Activated naive CD4-positive, alpha-beta T cell treated with anti-CD3 and anti-CD28 coated beads for 36 hours (primary cell): ENCODE results near the gene ATG4A. TPM values are rescaled to one million over a fixed set of nuclear protein-coding genes. Genes with fewer than 3 reads are reported as not detected.
A peak's percentile ranks its signal among the peaks of the same experiment; 100 is the strongest.

ENCODE experiments used
- CTCF ChIA-PET: fragments of 350-600 bp; sonication (Branson Sonifier 250); formaldehyde crosslinking; loops from one replicate; lab custom pipeline; 2021; ENCODE audit warnings: antibody characterized with exemption; lab: Charles Lee
- DNase-seq: peaks from one replicate; pipeline ENCODE4 v3.0.0-alpha.2; 2020
- H3K27ac Mint-ChIP-seq: one replicate; pipeline ENCODE4 v1.8.0; 2021; ENCODE audit warnings: mild to moderate bottlenecking, mixed read lengths
- H3K27me3 Mint-ChIP-seq: one replicate; pipeline ENCODE4 v1.8.0; 2021; ENCODE audit warnings: low read depth, mixed read lengths
- H3K36me3 Mint-ChIP-seq: one replicate; pipeline ENCODE4 v1.8.0; 2021; ENCODE audit warnings: low read depth, mixed read lengths
- H3K4me1 Mint-ChIP-seq: one replicate; pipeline ENCODE4 v1.8.0; 2021; ENCODE audit warnings: low read depth, mixed read lengths
- H3K4me3 Mint-ChIP-seq: one replicate; pipeline ENCODE4 v1.8.0; 2021; ENCODE audit warnings: mild to moderate bottlenecking, moderate library complexity, mixed read lengths
- H3K9me3 Mint-ChIP-seq: one replicate; pipeline ENCODE4 v1.8.0; 2021; ENCODE audit warnings: mixed read lengths
- intact Hi-C: fragments of 100-400 bp; cut with micrococcal nuclease; formaldehyde crosslinking; loops from one replicate; pipeline ENCODE4 v1.15.1; 2023
- total RNA-seq, 2 experiments: library from RNA; stranded (reverse); gene quantifications; one replicate each; pipeline ENCODE4 v1.2.3, GENCODE V29; 2021

ATG4A gene
- total RNA-seq, 2 experiments from 2014 or later, result 8.2 to 8.6 TPM

DNA sequence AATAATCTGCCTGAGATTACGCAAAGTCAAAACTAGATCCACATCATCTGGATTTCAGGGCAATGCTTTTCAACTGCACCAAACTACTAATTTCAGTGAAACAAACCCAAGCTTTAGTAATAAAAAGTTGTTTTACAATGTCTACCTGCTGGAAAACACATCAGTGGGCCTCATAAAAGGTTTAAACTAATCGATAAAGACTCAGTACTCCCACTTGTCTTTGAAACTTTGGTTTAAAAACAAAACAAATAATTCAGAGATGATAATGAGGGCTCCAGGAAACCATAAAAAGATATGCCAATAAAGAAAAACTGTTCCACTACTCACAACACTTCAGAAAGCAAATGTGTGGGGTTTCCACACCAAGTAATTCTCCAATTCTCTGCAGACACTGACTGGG is 10.5 kb upstream of the ATG4A start:
- no peaks in the 10 kb centered on the region for H3K9me3 Mint-ChIP-seq
- intact Hi-C loops, result no loop called here
- H3K27ac Mint-ChIP-seq, result no peak overlapping the region
- no peaks in the 10 kb centered on the region for H3K4me1 Mint-ChIP-seq
- H3K4me3 Mint-ChIP-seq, result no peak overlapping the region
- DNase-seq, result no peak
- CTCF ChIA-PET, result no interaction called here
- no peaks in the 10 kb centered on the region for H3K27me3 Mint-ChIP-seq
- peaks cover 6% of the 10 kb centered on the region for H3K36me3 Mint-ChIP-seq

DNA sequence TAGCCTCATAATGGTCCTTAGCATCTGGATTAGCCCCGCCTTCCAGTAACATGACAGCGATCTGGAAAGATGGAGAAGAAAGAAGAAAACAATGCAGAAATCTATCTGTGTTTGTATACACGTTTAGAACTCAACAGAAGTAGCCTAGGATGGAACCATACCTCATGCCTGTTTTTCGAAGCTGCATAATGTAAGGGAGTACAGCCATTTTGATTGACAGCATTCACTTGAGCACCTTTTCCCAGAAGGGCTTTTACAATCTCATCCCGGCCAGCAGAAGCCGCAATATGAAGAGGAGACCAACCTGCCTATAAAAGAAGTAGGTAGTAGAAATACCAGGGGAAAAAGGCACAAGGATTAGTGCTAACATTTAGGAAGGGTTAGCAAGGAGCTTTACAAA is 3.8 kb upstream of the ATG4A start:
- CTCF ChIA-PET, result no interaction called here

DNA sequence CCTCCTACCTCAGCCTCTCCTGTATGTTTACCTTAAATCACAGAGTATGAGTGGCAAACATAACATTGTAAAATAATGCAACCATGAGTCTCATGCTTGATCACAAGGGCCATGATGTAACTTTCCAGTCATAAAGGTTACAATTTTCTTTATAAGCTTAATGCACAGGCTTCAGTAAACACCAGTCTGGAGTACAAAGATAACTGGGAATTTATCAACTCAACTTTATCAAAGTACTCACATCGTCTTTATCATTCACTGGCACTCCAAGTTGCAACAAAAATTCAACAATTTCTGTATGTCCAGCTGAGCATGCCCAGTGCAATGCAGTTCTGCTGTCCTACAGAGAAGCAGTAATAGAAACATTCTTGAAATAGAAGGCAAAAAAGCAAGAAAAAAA is 3.1 kb upstream of the ATG4A start:
- Mint-ChIP-seq H3K27me3 (no peaks in the 10 kb centered on the region), H3K36me3 (peaks cover 6% of the 10 kb centered on the region), H3K4me3 (no peak overlapping the region), H3K9me3 (no peaks in the 10 kb centered on the region), H3K27ac (no peak overlapping the region), H3K4me1 (peaks cover 15% of the 10 kb centered on the region)
- DNase-seq, result no peak
- intact Hi-C loops, result no loop called here
- CTCF ChIA-PET, result no interaction called here

More for the DNA sequence above, 3.8 kb upstream of the ATG4A start:
- Mint-ChIP-seq H3K4me3 (no peak overlapping the region), H3K4me1 (peaks cover 9% of the 10 kb centered on the region), H3K27ac (peak overlapping the region; percentile 56), H3K9me3 (no peaks in the 10 kb centered on the region), H3K27me3 (no peaks in the 10 kb centered on the region), H3K36me3 (peaks cover 6% of the 10 kb centered on the region)
- intact Hi-C loops, result no loop called here
- no peak for DNase-seq

DNA sequence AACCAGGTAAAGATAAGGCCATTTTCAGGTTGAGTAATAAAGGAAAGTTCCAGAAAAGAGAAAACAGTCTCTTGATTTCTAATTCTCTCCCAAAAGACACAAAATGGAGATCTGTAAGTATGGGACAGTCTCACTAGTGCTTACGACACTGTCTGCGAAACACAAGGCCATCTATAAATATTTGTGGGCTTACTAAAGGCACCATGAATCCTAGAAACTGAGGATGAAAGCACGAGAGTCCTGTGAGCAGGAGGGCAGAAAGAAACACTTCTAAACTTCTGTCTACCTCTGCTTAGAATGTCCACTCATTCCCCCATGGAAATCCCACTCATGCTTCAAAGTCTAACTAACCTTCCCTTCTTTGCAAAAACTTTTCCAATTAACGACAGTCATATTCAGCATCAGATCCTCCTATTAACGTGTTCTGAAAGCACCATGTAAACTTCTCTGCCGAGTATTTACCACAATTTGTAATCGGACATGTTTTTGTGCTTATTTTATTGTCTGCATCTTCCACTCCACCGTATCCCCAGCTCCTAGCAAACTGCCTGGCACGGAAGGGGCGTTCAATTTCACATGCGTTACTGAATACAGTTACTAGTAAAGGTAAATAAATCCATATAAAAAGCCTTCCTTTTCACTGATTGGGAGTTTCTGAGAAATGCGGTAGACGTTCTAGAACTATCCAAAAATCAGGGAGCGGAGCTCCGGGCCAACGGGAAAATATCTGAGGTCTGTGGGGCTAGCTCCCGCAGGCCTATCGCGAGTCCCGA is 901 bp upstream of the ATG4A start:
- no peak overlapping the region for H3K27ac Mint-ChIP-seq
- H3K27me3 Mint-ChIP-seq, result no peaks in the 10 kb centered on the region
- intact Hi-C loops, result loop anchor here (1.0 to 5.0 kb wide), 11 partner anchors 18 to 1752 kb away; partner anchors contain the start of genes ACSL4, MID2, PRPS1 and RADX
- no peak overlapping the region for H3K4me3 Mint-ChIP-seq
- no peaks in the 10 kb centered on the region for H3K9me3 Mint-ChIP-seq
- no peak for DNase-seq
- H3K4me1 Mint-ChIP-seq, result peaks cover 19% of the 10 kb centered on the region
- CTCF ChIA-PET, result interaction anchor here (1.1 kb wide), 1 partner anchor 8 kb away, joined by 3 read pairs; no protein-coding TSS in a partner anchor
- peaks cover 2% of the 10 kb centered on the region for H3K36me3 Mint-ChIP-seq

DNA sequence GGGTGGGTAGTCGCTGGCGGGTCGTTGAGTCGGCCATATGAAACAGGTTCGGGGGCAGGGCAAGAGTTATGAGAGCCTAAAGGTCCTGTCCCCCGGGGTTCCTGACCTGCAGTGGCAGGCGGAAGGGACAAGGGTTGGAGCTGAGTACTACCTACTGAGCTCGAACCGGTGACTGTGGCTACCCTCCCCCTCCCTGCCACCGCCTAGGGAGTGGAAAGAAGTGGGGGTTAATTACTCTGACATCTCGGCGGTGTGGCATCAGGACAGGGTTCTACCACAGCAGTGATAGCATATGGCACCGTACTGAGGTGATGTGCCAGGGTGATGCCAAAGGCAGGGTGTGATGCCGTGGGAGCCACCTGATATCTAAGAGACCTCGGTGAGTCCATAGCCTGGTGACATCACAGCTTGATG is 307 bp downstream of the ATG4A start:
- Mint-ChIP-seq H3K36me3 (peaks cover 2% of the 10 kb centered on the region), H3K4me1 (peaks cover 19% of the 10 kb centered on the region), H3K4me3 (no peak overlapping the region), H3K27ac (no peak overlapping the region), H3K27me3 (no peaks in the 10 kb centered on the region), H3K9me3 (no peaks in the 10 kb centered on the region)
- CTCF ChIA-PET, result interaction anchor here (0.6 to 1.1 kb wide), 2 partner anchors 10 to 1968 kb away, joined by 3 read pairs; no protein-coding TSS in a partner anchor
- DNase-seq, result peak; percentile 38
- intact Hi-C loops, result loop anchor here (1.0 to 5.0 kb wide), 11 partner anchors 20 to 1750 kb away; partner anchors contain the start of genes ACSL4, MID2, PRPS1 and RADX

DNA sequence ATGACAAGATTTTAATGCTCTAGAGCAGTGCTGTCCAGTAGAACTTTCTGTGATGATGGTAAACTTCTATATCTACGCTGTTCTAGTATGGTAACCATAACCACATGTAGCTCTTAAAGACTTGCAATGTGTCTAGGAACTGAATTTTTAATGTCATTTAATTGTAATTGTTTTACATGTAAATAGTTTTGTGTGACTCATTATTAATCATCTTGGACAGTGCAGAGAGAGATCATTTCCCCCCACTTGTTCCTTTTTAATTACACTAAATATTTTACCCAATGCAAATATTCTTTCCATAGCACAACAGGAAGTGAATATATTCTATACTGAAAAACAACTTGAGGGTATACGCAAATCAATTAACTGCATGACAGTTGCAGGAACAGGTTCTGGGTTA is 5.8 kb downstream of the ATG4A start:
- intact Hi-C loops, result no loop called here
- no peak overlapping the region for H3K4me3 Mint-ChIP-seq
- H3K36me3 Mint-ChIP-seq, result no peaks in the 10 kb centered on the region
- H3K9me3 Mint-ChIP-seq, result no peaks in the 10 kb centered on the region
- no peak for DNase-seq
- no peak overlapping the region for H3K27ac Mint-ChIP-seq
- peaks cover 13% of the 10 kb centered on the region for H3K4me1 Mint-ChIP-seq
- CTCF ChIA-PET, result no interaction called here
- no peaks in the 10 kb centered on the region for H3K27me3 Mint-ChIP-seq

DNA sequence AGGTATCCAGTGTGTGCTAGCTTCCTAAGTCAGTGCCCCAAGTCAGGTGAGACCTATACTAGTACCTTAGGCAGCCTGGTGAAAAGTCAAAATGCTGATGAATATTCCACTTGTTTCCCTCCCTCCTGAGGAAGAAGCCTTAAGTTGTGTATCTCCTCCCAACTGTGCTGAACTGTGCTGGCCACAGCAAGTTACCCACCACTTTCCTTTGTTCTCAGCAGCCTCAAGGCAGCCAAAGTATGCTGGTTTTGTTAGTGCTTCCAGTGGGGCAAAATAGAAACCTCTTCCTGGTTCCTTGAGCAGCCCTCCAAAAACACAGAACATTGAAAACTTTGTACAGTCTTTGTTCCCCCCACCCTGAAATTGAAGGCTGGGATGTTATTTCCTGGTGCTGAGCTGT is 13.9 kb downstream of the ATG4A start:
- Mint-ChIP-seq H3K9me3 (no peaks in the 10 kb centered on the region), H3K27me3 (no peaks in the 10 kb centered on the region), H3K27ac (no peak overlapping the region), H3K4me1 (peaks cover 10% of the 10 kb centered on the region), H3K36me3 (no peaks in the 10 kb centered on the region), H3K4me3 (no peak overlapping the region)
- DNase-seq, result no peak
- intact Hi-C loops, result no loop called here
- CTCF ChIA-PET, result no interaction called here

DNA sequence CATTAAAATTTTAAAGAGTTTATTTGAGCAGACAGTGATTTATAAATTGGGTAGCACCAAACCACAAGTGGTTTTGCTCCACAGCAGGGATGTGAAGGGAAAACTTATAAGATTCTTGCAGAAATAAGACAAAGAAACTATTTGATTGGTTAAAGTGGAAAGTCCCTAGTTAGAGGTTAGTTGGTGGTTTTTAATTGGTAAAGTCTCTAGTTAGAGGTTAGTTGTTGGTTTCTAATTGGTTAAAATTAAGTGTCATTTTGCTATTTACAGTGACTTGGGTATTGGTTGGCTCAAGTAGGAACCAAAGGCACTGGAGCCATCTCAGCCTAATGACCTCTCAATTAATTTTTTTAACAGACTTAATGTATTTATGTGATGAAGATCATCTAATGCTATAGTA is 23.0 kb downstream of the ATG4A start:
- CTCF ChIA-PET, result no interaction called here
- Mint-ChIP-seq H3K4me1 (no peaks in the 10 kb centered on the region), H3K4me3 (no peak overlapping the region), H3K27me3 (no peaks in the 10 kb centered on the region), H3K36me3 (no peaks in the 10 kb centered on the region), H3K9me3 (no peaks in the 10 kb centered on the region), H3K27ac (no peak overlapping the region)
- no peak for DNase-seq
- intact Hi-C loops, result no loop called here

DNA sequence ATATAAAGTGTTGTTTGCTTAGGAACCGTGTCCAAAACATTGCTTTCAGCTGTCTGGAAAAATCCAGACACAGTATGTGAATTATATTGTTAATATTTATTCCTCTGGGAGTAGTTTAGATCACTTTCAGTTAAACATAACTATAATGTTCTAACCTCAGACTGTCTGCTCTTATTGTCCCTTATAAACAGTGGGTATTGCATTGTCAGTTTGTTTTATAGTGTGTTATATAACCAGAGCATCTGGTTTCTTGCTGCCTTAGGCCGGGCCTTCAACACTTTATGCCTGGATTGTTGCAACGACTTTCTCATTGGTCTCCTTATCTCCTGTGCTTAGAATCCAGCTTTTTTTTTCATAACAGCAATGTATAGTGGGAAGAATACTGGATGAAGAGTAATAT is 26.4 kb downstream of the ATG4A start:
- H3K36me3 Mint-ChIP-seq, result no peaks in the 10 kb centered on the region
- no peak for DNase-seq
- intact Hi-C loops, result no loop called here
- CTCF ChIA-PET, result no interaction called here
- no peak overlapping the region for H3K4me3 Mint-ChIP-seq
- no peaks in the 10 kb centered on the region for H3K4me1 Mint-ChIP-seq
- no peaks in the 10 kb centered on the region for H3K9me3 Mint-ChIP-seq
- no peak overlapping the region for H3K27ac Mint-ChIP-seq
- H3K27me3 Mint-ChIP-seq, result no peaks in the 10 kb centered on the region

DNA sequence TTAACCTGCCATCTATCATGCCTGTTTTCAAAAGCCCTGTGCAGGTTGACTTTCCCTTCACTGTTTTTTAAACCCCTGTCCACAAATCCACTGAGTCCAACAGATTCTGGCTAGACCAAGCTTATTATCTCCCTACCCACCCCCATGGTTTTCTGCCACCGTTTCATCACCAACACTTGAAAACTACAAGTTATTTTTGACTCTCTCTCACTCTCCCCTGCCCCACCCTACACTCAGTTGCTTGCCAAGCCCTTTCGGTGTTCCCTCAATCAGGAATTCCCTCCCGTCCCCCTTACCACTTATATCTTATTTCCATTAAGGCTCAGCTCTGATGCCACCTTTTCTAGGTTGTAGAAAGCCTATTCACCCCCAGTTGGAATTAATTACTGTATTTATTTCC is 29.7 kb downstream of the ATG4A start:
- Mint-ChIP-seq H3K4me3 (no peak overlapping the region), H3K4me1 (no peaks in the 10 kb centered on the region), H3K27ac (no peak overlapping the region), H3K9me3 (no peaks in the 10 kb centered on the region), H3K36me3 (no peaks in the 10 kb centered on the region), H3K27me3 (no peaks in the 10 kb centered on the region)
- no peak for DNase-seq
- intact Hi-C loops, result no loop called here
- CTCF ChIA-PET, result no interaction called here

DNA sequence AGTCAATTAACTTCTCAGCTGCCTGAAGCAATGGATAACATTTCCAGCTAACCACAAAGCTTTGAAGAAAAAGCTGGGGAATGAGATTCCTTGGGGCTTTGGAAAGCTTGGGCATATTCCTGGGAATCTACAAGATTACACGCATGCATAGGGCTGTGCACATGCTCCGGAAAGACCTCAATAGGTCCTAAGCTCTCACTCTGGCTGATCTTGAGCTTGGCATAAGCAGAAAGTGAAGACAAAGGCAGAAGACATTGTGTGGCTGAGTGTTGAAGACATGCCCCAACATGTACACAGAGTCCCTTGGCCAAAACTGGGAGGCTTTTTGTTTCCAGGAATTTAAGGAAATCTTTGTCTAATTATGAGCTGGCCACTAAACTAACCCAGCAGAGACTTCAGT is 31.2 kb downstream of the ATG4A start:
- Mint-ChIP-seq H3K4me3 (no peak overlapping the region), H3K4me1 (no peaks in the 10 kb centered on the region), H3K36me3 (no peaks in the 10 kb centered on the region), H3K27ac (no peak overlapping the region), H3K27me3 (no peaks in the 10 kb centered on the region), H3K9me3 (no peaks in the 10 kb centered on the region)
- intact Hi-C loops, result no loop called here
- no peak for DNase-seq
- CTCF ChIA-PET, result no interaction called here

DNA sequence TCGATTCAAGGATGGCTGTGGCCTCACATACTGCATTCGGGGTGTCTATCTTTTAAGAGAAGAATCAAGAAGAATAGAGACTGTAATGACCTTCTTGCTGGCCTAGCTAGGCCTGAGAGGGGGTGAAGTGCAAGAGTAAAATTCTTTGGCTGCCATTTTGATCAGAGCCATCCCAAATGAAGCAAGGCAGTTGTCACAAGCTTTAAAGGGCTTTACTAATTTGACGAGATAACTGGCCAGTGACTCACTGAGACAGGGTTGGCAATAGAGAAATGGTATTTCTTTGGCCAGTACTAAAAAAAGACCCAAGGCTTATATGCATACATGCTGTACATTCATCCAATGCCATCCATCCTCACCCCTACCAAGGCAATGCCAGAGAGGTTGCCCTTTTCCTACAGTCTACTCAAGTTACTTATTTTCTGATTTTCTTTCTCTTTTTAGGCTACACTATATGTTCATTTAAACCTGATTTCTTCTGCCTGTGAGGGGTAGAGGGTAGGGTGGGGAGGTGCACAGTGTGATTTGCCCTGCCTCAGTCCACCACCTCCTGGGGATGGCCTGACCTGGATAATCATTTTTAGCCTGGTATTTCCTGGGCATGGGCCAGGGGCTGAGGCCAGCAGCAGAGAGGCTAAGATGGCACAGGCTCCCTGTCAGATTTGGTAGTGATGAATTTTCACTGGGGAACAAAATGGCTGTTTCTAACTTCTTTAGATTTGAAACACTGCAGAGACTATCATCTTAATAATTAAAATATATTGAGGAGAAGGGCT is 32.2 kb downstream of the ATG4A start:
- H3K36me3 Mint-ChIP-seq, result peaks cover 2% of the 10 kb centered on the region
- H3K27ac Mint-ChIP-seq, result peak overlapping the region; percentile 7

More for the DNA sequence above, 32.2 kb downstream of the ATG4A start:
- no peak for DNase-seq
- Mint-ChIP-seq H3K9me3 (no peaks in the 10 kb centered on the region), H3K4me1 (no peaks in the 10 kb centered on the region), H3K4me3 (no peak overlapping the region), H3K27me3 (no peaks in the 10 kb centered on the region)
- intact Hi-C loops, result no loop called here
- CTCF ChIA-PET, result no interaction called here
